ENCODE data around the gene SLC11A2.

DNA sequence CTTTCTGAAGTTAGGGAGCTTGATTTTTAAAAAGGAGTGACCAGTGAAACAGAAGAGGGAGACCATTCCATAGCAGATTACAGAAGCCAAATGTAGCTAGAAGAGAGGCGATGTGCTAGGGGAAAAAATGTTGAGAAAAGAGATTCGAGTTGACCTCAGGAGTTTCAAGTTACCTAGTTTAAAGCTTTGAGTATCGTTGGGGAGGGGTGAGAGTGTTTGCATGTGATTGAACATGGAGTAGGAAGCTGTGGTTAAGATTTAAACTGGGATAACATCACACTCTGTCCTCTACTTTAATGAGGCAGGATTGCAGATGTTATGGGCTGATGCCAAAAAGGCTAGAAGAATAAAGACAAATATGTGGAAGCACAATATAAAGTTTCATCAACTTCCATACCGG lies 25.6 kb upstream of the SLC11A2 start:
- TF ChIP-seq NR1H2 (CRISPR knock-in tag; IDR thresholded peaks at IDR 0.05; ENCODE audit: borderline replicate concordance, low read depth) (no peak), NKX3-1 (CRISPR knock-in tag; IDR thresholded peaks at IDR 0.05) (no peak), ARNT (IDR thresholded peaks at IDR 0.05) (no peak), POLR2A (IDR thresholded peaks at IDR 0.05; ENCODE audit: insufficient read depth in 1 of 2, low read depth in 2 of 2, low read length in 2 of 2) (no peak), ZNF274 (CRISPR knock-in tag; IDR thresholded peaks at IDR 0.05) (no peak), ZNF543 (CRISPR knock-in tag; IDR thresholded peaks at IDR 0.05) (no peak), AHR (CRISPR knock-in tag; IDR thresholded peaks at IDR 0.05) (no peak), ELF1 (CRISPR knock-in tag; IDR thresholded peaks at IDR 0.05) (no peak), RFX5 (IDR thresholded peaks at IDR 0.05; ENCODE audit: low read depth, low read length) (no peak)
- TF ChIP-seq, protein P1, sequence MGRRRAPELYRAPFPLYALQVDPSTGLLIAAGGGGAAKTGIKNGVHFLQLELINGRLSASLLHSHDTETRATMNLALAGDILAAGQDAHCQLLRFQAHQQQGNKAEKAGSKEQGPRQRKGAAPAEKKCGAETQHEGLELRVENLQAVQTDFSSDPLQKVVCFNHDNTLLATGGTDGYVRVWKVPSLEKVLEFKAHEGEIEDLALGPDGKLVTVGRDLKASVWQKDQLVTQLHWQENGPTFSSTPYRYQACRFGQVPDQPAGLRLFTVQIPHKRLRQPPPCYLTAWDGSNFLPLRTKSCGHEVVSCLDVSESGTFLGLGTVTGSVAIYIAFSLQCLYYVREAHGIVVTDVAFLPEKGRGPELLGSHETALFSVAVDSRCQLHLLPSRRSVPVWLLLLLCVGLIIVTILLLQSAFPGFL (CRISPR knock-in tag; IDR thresholded peaks at IDR 0.05), result no peak

Measured in HepG2 (cell line).